ENCODE data around the gene IL12A. TPM values are rescaled to one million over a fixed set of nuclear protein-coding genes. Genes with fewer than 3 reads are reported as not detected.

Gene IL12A
- total RNA-seq, 1 experiment from 2014 or later: 1.0 TPM

GRCh38 chr3:159977295-159977694, 11.3 kb upstream of the IL12A start:
- BruUV-seq (replicated peaks): no TSS peak

DNA sequence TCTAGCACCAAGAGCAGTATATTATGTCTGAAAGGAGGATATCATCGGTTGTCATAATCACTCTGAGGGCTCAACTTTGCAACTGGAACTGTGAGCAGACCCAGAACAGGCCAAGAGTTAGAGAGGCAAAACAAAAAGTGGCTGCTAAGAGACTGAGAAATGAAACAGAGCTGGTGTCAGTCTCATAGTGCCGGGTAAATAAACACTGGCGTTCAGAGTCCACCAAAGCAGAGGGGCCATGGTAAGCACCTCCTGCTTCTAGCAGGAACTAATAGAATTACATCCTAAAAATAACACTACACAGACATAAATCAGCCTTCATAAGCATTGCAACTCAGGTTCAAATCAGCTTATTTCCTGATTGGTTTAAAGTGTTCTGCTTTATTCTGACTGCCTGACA, 10.3 kb upstream of the IL12A start:
- TF ChIP-seq, protein P1, sequence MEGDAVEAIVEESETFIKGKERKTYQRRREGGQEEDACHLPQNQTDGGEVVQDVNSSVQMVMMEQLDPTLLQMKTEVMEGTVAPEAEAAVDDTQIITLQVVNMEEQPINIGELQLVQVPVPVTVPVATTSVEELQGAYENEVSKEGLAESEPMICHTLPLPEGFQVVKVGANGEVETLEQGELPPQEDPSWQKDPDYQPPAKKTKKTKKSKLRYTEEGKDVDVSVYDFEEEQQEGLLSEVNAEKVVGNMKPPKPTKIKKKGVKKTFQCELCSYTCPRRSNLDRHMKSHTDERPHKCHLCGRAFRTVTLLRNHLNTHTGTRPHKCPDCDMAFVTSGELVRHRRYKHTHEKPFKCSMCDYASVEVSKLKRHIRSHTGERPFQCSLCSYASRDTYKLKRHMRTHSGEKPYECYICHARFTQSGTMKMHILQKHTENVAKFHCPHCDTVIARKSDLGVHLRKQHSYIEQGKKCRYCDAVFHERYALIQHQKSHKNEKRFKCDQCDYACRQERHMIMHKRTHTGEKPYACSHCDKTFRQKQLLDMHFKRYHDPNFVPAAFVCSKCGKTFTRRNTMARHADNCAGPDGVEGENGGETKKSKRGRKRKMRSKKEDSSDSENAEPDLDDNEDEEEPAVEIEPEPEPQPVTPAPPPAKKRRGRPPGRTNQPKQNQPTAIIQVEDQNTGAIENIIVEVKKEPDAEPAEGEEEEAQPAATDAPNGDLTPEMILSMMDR (IDR thresholded peaks at IDR 0.05; ENCODE audit: unreplicated experiment): no peak
- no TSS peak for BruUV-seq (replicated peaks)
- H3K9me3 Mint-ChIP-seq (ENCODE audit: low read depth, unreplicated experiment): peaks cover 3% of the 10 kb centered on the region
- no peak for DNase-seq
- no peaks in the 10 kb centered on the region for H3K36me3 Mint-ChIP-seq (ENCODE audit: insufficient read depth, unreplicated experiment)
- H3K27ac Mint-ChIP-seq (ENCODE audit: unreplicated experiment): no peak overlapping the region
- no peaks in the 10 kb centered on the region for H3K4me1 Mint-ChIP-seq (ENCODE audit: low read depth, unreplicated experiment)
- H3K4me3 Mint-ChIP-seq (ENCODE audit: low read depth, unreplicated experiment): no peak overlapping the region
- CTCF ChIA-PET: interaction anchor here (1.0 to 2.1 kb wide), 3 partner anchors 8 to 93 kb away, joined by 5 to 8 read pairs (median 6); partner anchors contain the start of gene IL12A
- intact Hi-C loops (cut with micrococcal nuclease; ENCODE audit: unreplicated experiment): no loop called here
- H3K27me3 Mint-ChIP-seq (ENCODE audit: unreplicated experiment): no peaks in the 10 kb centered on the region

More at GRCh38 chr3:159977295-159977694, 11.3 kb upstream of the IL12A start:
- Mint-ChIP-seq H3K4me3 (ENCODE audit: low read depth, unreplicated experiment) (no peak overlapping the region), H3K27ac (ENCODE audit: unreplicated experiment) (no peak overlapping the region), H3K9me3 (ENCODE audit: low read depth, unreplicated experiment) (peaks cover 3% of the 10 kb centered on the region), H3K27me3 (ENCODE audit: unreplicated experiment) (no peaks in the 10 kb centered on the region), H3K36me3 (ENCODE audit: insufficient read depth, unreplicated experiment) (no peaks in the 10 kb centered on the region), H3K4me1 (ENCODE audit: low read depth, unreplicated experiment) (no peaks in the 10 kb centered on the region)
- TF ChIP-seq, protein P1 (IDR thresholded peaks at IDR 0.05; ENCODE audit: unreplicated experiment): no peak
- intact Hi-C loops (cut with micrococcal nuclease; ENCODE audit: unreplicated experiment): no loop called here
- CTCF ChIA-PET: interaction anchor here (2.1 kb wide), 1 partner anchor 9 kb away, joined by 8 read pairs; no protein-coding TSS in a partner anchor
- no peak for DNase-seq

DNA sequence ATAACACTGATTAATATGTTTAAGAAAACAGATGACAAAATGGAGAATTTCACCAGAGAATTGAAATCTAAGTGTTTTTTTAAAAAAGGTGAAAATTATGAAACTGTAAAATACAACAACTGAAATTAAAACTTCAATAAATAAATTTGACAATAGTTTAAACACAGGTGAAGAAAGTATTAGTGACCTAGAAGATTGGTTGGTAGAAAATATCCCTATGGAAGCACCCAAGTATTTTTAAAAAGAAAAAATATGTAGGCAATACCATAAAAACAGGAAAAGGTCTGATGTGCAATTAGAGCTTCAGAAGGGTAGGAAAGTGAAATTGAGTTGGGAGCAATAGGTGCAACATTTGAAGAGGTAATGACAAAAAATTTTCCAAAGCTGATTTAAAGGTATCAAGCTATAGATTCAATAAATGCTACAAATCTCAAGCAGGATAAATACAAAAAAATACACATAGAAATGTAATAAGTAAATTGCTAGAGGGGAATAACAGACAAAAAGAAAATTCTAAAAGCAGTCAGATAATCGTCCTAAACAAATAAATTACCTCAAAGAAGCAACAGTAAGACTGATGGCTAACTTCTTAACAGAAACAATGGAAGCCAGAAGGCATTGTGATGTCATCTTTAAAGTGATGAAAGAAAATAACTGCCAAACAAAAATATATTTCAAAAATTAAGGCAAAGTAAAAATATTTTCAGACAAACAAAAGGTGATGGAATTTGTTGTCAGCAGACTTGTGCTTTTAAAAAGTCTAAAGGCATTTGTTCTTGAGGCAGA, 9.5 kb upstream of the IL12A start:
- DNase-seq: no peak
- no TSS peak for BruUV-seq (replicated peaks)
- no peaks in the 10 kb centered on the region for H3K36me3 Mint-ChIP-seq (ENCODE audit: insufficient read depth, unreplicated experiment)
- H3K4me1 Mint-ChIP-seq (ENCODE audit: low read depth, unreplicated experiment): no peaks in the 10 kb centered on the region
- intact Hi-C loops (cut with micrococcal nuclease; ENCODE audit: unreplicated experiment): no loop called here
- H3K27ac Mint-ChIP-seq (ENCODE audit: unreplicated experiment): no peak overlapping the region
- TF ChIP-seq, protein P1 (IDR thresholded peaks at IDR 0.05; ENCODE audit: unreplicated experiment): no peak
- CTCF ChIA-PET: interaction anchor here (1.0 to 2.1 kb wide), 3 partner anchors 8 to 94 kb away, joined by 5 to 8 read pairs (median 6); partner anchors contain the start of gene IL12A
- H3K4me3 Mint-ChIP-seq (ENCODE audit: low read depth, unreplicated experiment): no peak overlapping the region
- H3K9me3 Mint-ChIP-seq (ENCODE audit: low read depth, unreplicated experiment): peaks cover 3% of the 10 kb centered on the region
- H3K27me3 Mint-ChIP-seq (ENCODE audit: unreplicated experiment): no peaks in the 10 kb centered on the region

DNA sequence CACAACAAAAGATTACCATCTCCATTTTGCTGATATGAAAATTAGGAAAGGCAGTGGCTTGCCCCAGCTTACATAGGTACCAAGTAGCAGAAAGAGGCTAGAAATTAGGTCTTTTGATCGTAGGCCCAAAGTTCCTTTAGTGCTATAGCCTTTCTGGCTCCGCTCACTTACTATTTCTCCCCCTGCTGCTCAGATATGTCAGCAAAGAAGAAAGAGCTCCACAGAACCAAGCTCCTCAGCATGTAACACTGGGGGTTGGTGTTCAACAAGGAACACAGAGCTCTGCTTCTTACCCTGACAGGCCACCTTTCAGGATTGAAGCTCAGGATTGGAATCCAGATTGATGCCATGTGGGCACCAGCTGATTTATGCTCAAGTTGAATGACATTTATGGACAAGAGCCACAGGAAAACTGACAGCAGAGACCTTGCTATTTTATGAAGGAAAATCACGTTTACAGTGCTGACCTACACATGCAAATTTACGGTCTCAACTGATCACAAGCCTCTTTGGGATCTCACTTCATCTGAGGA, 6.1 kb upstream of the IL12A start:
- TF ChIP-seq, protein P1 (IDR thresholded peaks at IDR 0.05; ENCODE audit: unreplicated experiment): no peak
- no peaks in the 10 kb centered on the region for H3K27me3 Mint-ChIP-seq (ENCODE audit: unreplicated experiment)
- peaks cover 3% of the 10 kb centered on the region for H3K9me3 Mint-ChIP-seq (ENCODE audit: low read depth, unreplicated experiment)
- no peak for DNase-seq
- no peaks in the 10 kb centered on the region for H3K4me1 Mint-ChIP-seq (ENCODE audit: low read depth, unreplicated experiment)
- CTCF ChIA-PET: interaction anchor here (1.1 to 1.8 kb wide), 3 partner anchors 9 to 98 kb away, joined by 3 to 8 read pairs (median 3); no protein-coding TSS in a partner anchor
- BruUV-seq (replicated peaks): no TSS peak
- no peak overlapping the region for H3K4me3 Mint-ChIP-seq (ENCODE audit: low read depth, unreplicated experiment)
- intact Hi-C loops (cut with micrococcal nuclease; ENCODE audit: unreplicated experiment): no loop called here
- no peak overlapping the region for H3K27ac Mint-ChIP-seq (ENCODE audit: unreplicated experiment)
- no peaks in the 10 kb centered on the region for H3K36me3 Mint-ChIP-seq (ENCODE audit: insufficient read depth, unreplicated experiment)

Measured in Calu3 (cell line).